ENCODE data around the gene HPCAL4.

Gene HPCAL4

GRCh38 chr1:39691383-39692151 is at the start of gene HPCAL4:
TSS of gene HPCAL4 (minus strand) at chr1:39691433. CDS start at chr1:39684603, 6,830 bp downstream.
- peak; percentile 81 for DNase-seq (ENCODE audit: low spot score)

DNA sequence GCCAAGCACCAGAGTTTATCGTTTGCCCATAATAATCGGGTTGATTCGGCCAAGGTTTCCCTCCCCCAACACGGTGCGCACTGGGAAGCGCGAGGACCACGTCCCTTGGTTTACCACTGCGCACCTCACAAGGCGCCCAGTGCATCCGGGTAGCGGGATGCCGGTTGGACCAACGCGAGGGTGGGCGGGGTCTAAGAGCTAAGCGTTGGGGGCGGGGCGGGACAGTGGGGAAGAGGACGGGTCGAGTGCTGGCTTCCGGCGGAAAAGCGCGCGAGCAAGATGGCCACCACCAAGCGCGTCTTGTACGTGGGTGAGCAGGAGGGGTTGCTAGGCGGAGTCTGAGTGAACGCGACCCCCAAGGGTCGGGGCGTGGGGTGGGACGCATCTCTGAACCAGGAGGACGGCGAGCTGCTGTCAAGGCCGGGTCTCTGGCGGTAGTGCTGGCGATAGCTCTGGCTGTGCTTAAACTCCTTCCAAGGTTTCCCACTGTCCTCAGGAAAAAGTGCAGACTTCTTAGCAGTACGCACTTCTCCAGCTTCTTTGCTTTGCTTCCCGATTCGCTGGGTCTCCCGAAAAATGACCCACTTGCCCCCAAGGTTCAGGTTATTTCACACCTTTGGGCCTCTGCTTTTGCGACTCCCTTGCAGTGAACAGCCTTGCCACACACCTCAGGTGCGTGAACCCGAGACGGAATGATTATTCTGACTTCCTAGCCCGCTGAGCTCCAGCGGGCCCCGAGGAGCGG is 47.6 kb upstream of the HPCAL4 start, which contains the start of gene PPIE:
TSS of gene PPIE (plus strand) at position 261 of the 745 bp plus-strand sequence. CDS start at position 280, 19 bp downstream.
- DNase-seq (ENCODE audit: low spot score), result peak; percentile 94

GRCh38 chr1:39737546-39738169 is 46.4 kb upstream of the HPCAL4 start:
- DNase-seq (ENCODE audit: low spot score), result peak; percentile 9

DNA sequence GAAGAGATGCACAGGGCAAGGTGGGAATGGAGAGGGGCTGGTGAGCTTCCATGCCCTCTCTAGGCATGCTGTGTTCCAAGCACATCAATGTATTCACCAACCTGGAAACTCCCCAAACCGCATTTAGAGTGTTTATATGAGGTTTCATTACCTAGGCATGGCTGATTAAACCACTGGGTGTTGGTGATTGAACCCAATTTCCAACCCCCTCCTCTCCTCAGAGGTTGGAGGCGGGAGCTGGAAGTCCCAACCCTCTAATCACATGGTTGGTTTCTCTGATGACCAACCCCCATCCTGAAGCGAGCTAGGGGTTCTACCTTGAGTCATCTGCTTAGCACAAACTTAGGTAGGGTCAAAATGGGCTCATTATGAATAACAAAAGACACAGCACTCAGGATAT is 44.5 kb upstream of the HPCAL4 start:
- no peak for DNase-seq (ENCODE audit: low spot score)

DNA sequence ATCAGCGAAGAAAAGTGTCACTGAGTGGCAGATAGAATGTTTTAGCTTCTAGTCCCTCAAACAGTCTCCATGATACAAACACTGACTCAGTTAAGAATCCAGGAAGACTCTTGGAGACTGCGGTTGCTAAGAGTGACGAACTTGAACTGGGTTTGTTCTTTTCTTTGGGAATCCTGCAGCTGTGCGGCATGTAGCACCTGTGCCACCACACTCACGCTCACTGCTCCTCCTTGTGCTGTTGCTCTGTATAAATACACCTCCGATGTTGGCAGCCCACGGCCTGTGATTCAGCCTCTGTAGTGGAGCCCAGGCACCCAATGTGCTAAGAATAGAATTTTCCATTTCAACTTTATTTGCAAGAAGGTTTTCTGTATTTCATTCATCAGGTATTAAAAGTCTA is 41.9 kb upstream of the HPCAL4 start:
- no peak for DNase-seq (ENCODE audit: low spot score)

DNA sequence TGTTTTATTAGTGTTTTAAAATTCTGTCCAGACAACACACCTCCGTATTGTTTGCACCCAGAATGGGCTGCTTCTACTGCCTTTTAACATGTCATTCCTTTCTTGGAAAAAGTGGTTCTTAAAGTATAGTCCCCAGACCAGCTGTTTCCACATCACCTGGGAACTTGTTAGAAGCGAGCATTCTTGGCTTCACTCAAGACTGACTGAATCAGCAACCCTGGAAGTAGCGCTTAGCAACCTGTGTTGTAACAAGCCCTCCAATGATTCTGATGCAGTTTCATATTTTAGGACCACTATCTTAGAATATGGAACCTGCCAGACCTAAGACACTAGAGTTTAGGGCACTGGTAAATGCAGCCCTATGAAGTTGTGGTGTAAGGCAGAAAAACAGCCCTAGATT is 41.5 kb upstream of the HPCAL4 start:
- no peak for DNase-seq (ENCODE audit: low spot score)

DNA sequence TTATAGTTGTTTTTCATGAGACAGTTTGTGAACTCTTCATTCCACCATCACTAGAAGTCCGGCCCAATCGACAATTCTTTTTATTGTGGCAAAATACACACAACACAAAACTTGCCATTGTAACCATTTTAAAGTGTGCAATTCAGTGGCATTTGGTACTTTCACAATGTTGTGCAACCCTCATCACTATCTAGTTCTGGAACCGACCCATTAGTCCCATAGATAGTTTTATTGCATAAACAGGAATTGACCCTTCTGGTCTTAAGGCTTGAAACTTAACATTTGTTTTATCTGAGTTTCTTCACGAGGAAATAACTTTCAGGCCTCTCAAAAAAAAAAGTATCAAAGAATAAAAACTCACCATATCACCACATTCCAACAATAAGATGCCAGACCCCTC is 38.6 kb upstream of the HPCAL4 start:
- no peak for DNase-seq (ENCODE audit: low spot score)

- peak; percentile 40 for DNase-seq (ENCODE audit: low spot score)
Measured at GRCh38 chr1:39729030-39729429, 37.8 kb upstream of the HPCAL4 start.

GRCh38 chr1:39727932-39728317 is 36.7 kb upstream of the HPCAL4 start:
- no peak for DNase-seq (ENCODE audit: low spot score)

GRCh38 chr1:39727221-39727931 is 36.1 kb upstream of the HPCAL4 start:
- no peak for DNase-seq (ENCODE audit: low spot score)

DNA sequence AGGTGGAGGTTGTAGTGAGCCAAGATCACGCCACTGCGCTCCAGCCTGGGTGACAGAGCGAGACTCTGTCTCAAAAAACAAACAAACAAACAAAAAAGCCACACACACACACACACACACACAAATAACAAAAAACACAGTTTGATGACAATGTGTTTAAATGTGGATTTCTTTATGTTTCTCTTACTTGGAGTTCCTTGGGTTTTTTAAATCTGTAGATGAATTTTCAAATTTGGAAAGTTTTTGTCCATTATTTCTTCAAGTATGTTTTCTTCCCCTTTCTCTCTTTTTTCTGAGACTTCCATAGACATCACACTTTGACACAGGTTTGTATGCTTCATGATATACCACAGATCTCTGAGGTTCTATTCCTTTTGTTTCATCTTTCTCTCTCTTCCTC is 35.4 kb upstream of the HPCAL4 start:
- DNase-seq (ENCODE audit: low spot score), result no peak

GRCh38 chr1:39722495-39722894 is 31.3 kb upstream of the HPCAL4 start:
- no peak for DNase-seq (ENCODE audit: low spot score)

- DNase-seq (ENCODE audit: low spot score), result no peak
Measured at GRCh38 chr1:39721664-39722063, 30.4 kb upstream of the HPCAL4 start.

DNA sequence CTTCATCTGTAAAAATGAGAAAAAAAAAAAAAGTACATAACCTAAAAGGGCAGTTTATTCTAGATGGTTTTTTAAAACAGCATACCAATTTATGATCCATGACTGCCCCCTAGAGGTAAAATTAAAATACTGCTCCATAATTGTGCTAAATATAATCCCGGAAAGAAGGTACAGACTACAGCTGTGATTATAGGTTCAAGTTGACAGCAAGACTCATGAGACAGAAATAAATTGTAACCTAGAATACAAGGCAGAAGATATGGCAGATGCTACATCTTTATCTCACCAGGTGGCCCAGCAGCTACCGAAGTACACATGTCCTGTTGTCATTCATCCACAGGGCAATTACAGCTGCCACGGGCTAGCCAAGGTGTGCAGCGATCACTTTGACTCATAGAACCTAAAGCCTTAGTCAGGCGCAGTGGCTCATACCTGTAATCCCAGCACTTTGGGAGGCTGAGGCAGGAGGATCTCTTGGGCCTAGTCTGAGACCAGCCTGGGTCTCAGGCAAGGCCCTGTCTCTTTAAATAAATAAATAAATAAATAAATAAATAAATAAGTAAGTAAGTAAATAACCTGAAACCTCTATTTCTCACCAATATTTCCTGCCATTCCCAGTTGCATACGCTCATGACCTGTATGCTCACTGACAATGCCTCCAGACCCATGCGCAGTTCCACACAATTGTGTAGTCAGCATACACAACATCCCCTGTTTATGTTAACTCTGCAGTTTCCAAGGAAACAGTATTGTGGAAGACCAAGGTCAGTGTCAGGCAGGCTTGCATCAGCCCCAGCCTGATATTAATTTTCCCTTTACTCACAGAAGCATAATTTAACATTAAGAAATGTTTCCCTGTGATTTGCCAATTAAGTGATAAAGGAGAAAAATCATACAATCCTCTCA is 29.1 kb upstream of the HPCAL4 start:
- DNase-seq (ENCODE audit: low spot score), result peak; percentile 65

GRCh38 chr1:39717809-39718208 is 26.6 kb upstream of the HPCAL4 start:
- DNase-seq (ENCODE audit: low spot score), result no peak

DNA sequence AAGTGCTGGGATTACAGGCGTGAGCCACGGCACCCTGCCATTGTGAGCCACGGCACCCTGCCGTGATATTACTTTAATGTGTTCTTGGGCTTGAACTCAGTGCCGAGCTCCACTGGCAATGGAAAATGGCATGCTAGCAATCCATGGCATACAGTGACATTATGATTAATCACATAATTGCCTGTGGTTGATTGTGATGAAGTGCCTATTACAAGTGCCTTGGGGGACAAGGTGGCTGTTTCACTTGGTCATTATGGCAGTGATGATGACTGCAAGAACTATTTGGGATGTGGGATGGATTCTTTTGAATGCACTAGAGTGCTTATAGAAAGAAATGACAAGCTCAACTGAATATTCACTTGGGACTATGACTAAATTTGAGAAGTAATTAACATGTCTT is 22.3 kb upstream of the HPCAL4 start:
- no peak for DNase-seq (ENCODE audit: low spot score)

DNA sequence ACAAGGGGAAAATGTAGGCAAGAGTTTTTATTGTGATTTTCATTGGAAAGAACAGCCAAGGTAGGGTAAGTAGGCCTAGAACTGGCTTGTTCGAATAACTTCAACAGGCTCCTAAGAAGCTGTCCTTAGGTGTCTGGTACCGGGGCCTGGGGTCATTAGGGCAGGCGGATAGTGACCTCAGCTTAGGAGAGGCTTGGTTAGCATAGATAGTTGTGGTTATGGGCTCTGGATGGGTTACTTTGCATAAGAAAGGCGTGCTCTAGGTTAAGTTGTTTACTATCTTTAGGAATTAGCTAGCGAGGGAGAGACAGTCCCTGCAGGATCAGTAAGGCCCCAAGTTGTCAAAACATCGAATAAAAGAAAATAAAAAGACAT is 20.7 kb upstream of the HPCAL4 start:
- no peak for DNase-seq (ENCODE audit: low spot score)

GRCh38 chr1:39711104-39711965 is 20.1 kb upstream of the HPCAL4 start:
- DNase-seq (ENCODE audit: low spot score), result no peak

- DNase-seq (ENCODE audit: low spot score), result no peak
Measured at GRCh38 chr1:39707506-39707905, 16.3 kb upstream of the HPCAL4 start.

- no peak for DNase-seq (ENCODE audit: low spot score)
Measured at GRCh38 chr1:39704757-39705156, 13.5 kb upstream of the HPCAL4 start.

All from AG08395 (cell line).